SIG-M5 (cell line): ENCODE measurements around the gene SLITRK1.

Experiments
- DNase-seq: peaks from one replicate; lab custom pipeline; 2025; lab: John Stamatoyannopoulos, UW

The SLITRK1 gene, protein sequence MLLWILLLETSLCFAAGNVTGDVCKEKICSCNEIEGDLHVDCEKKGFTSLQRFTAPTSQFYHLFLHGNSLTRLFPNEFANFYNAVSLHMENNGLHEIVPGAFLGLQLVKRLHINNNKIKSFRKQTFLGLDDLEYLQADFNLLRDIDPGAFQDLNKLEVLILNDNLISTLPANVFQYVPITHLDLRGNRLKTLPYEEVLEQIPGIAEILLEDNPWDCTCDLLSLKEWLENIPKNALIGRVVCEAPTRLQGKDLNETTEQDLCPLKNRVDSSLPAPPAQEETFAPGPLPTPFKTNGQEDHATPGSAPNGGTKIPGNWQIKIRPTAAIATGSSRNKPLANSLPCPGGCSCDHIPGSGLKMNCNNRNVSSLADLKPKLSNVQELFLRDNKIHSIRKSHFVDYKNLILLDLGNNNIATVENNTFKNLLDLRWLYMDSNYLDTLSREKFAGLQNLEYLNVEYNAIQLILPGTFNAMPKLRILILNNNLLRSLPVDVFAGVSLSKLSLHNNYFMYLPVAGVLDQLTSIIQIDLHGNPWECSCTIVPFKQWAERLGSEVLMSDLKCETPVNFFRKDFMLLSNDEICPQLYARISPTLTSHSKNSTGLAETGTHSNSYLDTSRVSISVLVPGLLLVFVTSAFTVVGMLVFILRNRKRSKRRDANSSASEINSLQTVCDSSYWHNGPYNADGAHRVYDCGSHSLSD

GRCh38 chr13:83881917-83882605, at the start of gene SLITRK1:
Gene SLITRK1, minus strand, starts transcription at chr13:83882474. Its CDS starts 967 bp downstream, at chr13:83881507.
- DNase-seq = no peak

GRCh38 chr13:83929157-83929556, 46.9 kb upstream of the SLITRK1 start:
- DNase-seq = no peak

DNA sequence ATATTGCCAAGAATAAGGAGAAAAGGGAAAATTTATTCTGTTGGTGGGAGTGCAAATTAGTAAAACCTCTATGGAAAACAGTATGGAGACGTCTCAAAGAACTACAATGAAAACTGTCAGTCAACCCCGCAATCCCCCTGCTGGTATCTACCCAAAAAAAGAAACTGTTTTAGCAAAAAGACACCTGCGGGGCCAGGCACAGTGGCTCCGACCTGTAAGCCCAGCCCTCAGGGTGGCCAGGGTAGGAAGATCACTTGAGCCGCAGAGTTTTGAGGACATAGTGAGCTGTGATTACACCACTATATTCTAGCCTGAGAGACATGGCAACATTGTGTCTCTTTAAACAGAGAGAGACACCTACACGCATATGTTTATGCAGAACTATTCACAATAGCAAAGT, 37.5 kb upstream of the SLITRK1 start:
- DNase-seq = no peak

GRCh38 chr13:83914368-83914767, 32.1 kb upstream of the SLITRK1 start:
- no peak for DNase-seq

- DNase-seq = no peak
Observed at GRCh38 chr13:83907196-83907989, 25.1 kb upstream of the SLITRK1 start.

DNA sequence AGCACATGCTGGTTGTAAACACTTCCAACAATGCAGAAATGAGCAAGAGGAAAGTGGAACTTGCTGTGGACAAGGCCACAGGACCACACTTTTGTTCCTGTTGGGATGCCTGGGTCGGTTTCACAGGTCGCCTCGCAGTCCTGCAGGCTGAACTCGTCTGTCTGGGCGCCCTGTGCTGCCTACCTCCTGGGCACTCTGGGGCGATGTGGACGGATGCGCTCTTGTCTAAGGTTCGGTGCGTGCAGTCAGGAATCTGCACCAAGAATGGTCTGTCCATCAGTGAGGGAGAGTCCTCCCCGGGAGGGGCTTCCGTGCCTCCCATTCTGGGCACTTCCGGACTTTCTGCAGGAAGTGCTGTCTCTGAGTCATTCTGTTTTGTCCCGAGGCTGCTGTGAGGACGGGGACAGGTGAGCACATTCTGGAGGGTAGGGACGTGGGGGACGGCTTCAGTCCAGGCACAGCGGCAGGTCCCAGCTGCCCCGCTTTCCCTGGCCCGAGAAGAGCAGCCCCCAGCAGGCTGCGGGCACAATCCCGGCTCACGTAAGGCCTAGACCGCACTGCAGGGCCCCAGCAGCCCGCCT, 24.1 kb upstream of the SLITRK1 start:
- DNase-seq = no peak

GRCh38 chr13:83905641-83906040, 23.4 kb upstream of the SLITRK1 start:
- DNase-seq = no peak

DNA sequence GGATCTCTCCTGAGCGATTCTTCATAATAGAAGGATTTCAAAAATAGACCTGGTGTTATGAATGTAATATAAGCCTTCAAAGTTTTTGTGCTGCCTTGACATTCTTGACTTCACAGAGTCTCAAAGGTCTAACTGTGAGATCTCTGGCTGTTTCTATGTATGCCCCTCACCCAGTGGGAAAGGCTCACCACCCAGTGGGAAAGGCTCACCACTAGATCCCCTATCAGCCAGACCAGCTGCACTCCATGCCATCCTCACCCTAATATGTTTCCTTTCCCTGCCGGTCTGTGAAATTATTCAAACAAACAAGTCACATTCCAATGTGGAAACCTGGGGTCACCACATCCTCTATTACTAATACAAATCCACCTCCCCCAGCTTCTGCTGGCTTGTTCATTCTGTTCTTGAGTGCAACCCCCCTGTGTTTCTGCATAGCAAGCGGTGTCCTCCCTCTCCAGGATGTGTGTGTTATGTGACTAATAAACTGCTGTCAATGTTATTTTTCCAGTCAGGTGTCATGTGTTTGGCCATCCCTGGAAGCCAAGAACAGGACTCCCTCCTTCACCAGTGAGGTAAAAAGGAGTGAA, 13.8 kb upstream of the SLITRK1 start:
- DNase-seq = no peak

- DNase-seq = no peak
Observed at GRCh38 chr13:83890358-83890757, 8.1 kb upstream of the SLITRK1 start.

DNA sequence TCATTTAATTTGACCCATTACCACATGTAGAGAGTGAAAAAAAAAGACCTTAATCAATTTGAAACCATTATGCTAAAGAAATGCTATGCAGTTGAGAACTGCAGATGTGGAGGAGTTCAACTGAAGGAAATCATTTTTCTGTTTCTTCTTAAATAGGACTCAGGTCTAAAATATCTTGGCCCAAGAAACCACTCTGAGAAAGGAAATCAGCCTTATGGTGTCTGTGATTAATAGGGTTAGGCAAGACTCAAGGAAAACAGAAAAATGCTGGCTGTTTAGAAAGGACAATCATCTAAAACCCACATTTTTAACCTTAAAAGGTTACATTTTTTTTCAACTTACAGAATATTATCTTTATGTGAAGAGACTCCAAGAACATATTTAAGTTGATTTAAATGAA, 1.9 kb upstream of the SLITRK1 start:
- no peak for DNase-seq

- no peak for DNase-seq
Observed at GRCh38 chr13:83883061-83883523, 818 bp upstream of the SLITRK1 start.

GRCh38 chr13:83882606-83882959, 309 bp upstream of the SLITRK1 start:
- no peak for DNase-seq

GRCh38 chr13:83881140-83881684, 1.1 kb downstream of the SLITRK1 start:
- no peak for DNase-seq

GRCh38 chr13:83880275-83881139, 1.8 kb downstream of the SLITRK1 start:
- no peak for DNase-seq

- no peak for DNase-seq
Observed at GRCh38 chr13:83879431-83880171, 2.7 kb downstream of the SLITRK1 start.

DNA sequence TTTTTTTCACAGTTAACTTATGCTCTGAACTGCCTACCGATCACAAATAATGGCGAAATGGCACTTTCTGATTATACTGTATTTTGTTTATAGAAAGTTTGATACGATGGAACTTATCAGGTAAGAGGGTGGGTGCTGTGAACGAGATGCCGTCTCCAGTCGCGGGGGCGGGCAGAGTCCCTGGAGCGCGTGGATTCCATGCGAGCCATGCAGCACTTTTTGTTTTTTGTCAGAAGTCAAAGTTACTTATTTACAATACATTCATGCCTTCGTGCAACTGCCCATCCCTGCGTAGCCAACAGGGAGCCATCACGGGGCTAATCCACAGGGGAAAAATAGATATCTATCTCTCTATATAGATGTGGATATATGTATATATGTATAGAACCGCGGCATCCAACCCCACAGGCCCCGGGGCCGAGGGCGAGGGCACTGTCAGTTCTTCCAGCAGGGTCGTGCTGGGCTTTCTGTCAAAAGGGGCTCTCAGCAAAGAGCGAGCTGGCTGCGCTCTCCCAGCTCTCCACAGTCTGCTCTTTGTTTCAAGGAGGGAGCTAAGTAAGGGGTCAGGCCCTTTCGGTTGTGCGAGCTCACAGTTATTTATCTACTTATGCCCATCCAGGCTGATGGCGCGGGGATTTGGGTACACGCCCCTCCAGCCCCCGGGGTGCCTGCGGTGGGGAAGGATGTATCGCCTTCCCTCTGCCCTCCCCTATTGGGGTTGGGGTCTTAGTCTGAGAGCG, 3.4 kb downstream of the SLITRK1 start:
- no peak for DNase-seq

- DNase-seq = no peak
Observed at GRCh38 chr13:83877651-83878355, 4.5 kb downstream of the SLITRK1 start.

GRCh38 chr13:83876546-83876945, 5.7 kb downstream of the SLITRK1 start:
- DNase-seq = no peak
